ENCODE data around the gene HCRTR1. TPM values are rescaled to one million over a fixed set of nuclear protein-coding genes. Genes with fewer than 3 reads are reported as not detected.
A peak's percentile ranks its signal among the peaks of the same experiment; 100 is the strongest.

Gene HCRTR1
- total and polyA plus RNA-seq, 11 donors = 0.21 to 0.82 (median 0.30) TPM; not detected in 4

DNA sequence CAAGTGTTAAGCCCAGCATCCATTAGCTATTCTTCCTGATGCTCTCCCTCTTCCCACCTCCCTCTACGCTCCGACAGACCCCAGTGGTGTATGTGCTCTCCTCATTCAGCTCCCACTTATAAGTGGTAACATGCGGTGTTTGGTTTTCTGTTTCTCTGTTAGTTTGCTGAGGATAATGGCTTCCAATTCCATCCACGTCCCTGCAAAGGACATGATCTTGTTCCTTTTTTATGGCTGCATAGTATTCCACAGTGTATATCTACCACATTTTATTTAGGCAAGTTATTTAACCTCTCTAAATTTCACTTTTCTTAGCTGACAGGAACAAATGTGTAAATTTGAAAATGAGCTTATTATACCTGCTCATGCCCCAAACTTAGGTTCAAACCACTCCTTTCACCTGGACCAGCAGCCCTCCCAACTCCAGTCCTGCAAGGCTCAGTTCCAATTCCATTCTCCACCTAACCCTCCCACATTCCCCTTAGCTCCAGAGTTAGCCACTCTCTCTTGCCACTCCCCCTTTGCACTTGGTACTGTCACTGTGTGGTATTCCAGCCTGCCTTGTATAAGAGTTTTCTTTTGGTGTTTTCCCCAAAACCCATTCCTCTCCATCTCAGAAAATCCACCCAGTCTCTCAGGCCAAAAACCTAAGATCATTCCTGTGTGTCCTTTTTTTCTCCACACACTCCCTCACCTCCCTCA lies 28.9 kb downstream of the HCRTR1 start:
- intact Hi-C loops (cut with DNase I) = no loop called here

DNA sequence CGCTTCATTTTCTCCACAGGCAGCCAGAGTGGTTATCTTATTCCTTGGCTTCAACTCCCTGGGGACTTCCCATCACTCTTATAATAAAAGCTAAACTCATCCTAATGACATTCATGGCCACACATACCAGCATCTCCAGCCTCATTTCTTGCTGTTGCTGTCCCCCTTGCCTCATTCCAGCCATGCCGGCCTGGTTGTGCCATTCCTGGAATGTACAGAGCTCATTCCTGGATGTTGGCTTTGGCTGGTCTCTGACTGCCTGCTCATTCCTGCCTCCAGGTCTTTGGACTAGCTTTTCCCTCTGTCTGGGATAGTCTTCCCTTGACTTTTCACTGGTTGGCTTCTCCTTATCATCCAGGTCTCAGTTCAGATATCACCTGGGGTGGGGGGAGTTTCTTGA lies 29.6 kb downstream of the HCRTR1 start:
- ATAC-seq (no peak), DNase-seq (no peak)
- 46 to 63% (median 61%) methylated on average over 2 of the region's 2 CpGs for WGBS, 4 donors
- no peak overlapping the region for H3K4me3 ChIP-seq
- intact Hi-C loops (cut with DNase I) = no loop called here
- TF ChIP-seq, protein P1, sequence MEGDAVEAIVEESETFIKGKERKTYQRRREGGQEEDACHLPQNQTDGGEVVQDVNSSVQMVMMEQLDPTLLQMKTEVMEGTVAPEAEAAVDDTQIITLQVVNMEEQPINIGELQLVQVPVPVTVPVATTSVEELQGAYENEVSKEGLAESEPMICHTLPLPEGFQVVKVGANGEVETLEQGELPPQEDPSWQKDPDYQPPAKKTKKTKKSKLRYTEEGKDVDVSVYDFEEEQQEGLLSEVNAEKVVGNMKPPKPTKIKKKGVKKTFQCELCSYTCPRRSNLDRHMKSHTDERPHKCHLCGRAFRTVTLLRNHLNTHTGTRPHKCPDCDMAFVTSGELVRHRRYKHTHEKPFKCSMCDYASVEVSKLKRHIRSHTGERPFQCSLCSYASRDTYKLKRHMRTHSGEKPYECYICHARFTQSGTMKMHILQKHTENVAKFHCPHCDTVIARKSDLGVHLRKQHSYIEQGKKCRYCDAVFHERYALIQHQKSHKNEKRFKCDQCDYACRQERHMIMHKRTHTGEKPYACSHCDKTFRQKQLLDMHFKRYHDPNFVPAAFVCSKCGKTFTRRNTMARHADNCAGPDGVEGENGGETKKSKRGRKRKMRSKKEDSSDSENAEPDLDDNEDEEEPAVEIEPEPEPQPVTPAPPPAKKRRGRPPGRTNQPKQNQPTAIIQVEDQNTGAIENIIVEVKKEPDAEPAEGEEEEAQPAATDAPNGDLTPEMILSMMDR (IDR thresholded peaks at IDR 0.05) = no peak
- no peak for TF ChIP-seq POLR2A (IDR thresholded peaks at IDR 0.05)
- H3K4me1 ChIP-seq = peaks cover 0 to 79% (median 54%) of the 10 kb centered on the region in 12 donors
- H3K27me3 ChIP-seq = no peaks in the 10 kb centered on the region
- peaks cover 0 to 10% (median 0%) of the 10 kb centered on the region in 9 donors for H3K36me3 ChIP-seq
- H3K9me3 ChIP-seq = no peaks in the 10 kb centered on the region
- H3K27ac ChIP-seq = peak overlapping the region in 9 of 12 donors; percentile 63 to 98 (median 73)

More for the DNA sequence above, 28.9 kb downstream of the HCRTR1 start:
- no peak for DNase-seq
- Histone ChIP-seq H3K36me3 (peaks cover 0 to 4% (median 0%) of the 10 kb centered on the region in 9 donors), H3K4me3 (no peak overlapping the region), H3K9me3 (no peaks in the 10 kb centered on the region), H3K4me1 (peaks cover 0 to 86% (median 57%) of the 10 kb centered on the region in 12 donors), H3K27ac (peak overlapping the region in 9 of 12 donors; percentile 0 to 98 (median 73)), H3K27me3 (no peaks in the 10 kb centered on the region)
- ATAC-seq = no peak
- no peak for TF ChIP-seq POLR2A (IDR thresholded peaks at IDR 0.05)
- TF ChIP-seq, protein P1 (IDR thresholded peaks at IDR 0.05) = no peak
- WGBS, 4 donors = 93 to 99% (median 97%) methylated on average over 4 of the region's 4 CpGs

DNA sequence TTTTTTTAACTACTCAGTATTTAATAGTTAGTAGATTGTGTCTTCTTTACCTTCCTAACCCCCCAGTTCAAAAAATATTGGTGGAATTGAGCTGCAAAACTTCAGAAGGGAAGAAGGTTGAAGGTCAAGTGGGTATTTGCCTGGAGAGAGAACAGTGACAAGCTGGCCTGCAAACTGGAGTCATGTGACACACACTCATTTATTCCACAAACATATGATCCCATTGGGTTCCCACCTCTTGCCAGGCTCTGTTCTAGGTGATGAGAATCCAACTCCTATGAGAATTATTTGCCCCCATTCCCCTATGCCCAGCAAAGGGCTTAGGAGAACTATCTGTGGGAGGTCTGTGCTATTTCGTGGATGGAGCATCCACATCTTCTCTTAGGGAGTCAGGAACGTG lies 30.7 kb downstream of the HCRTR1 start:
- WGBS, 4 donors = 59 to 72% (median 64%) methylated on average over 2 of the region's 2 CpGs
- Histone ChIP-seq H3K4me1 (peaks cover 0 to 68% (median 44%) of the 10 kb centered on the region in 12 donors), H3K9me3 (no peaks in the 10 kb centered on the region), H3K27me3 (no peaks in the 10 kb centered on the region), H3K27ac (peak overlapping the region in 11 of 12 donors; percentile 45 to 98 (median 70)), H3K36me3 (peaks cover 0 to 12% (median 0%) of the 10 kb centered on the region in 9 donors), H3K4me3 (no peak overlapping the region)
- DNase-seq (no peak), ATAC-seq (no peak)
- intact Hi-C loops (cut with DNase I) = no loop called here
- TF ChIP-seq, protein P1 (IDR thresholded peaks at IDR 0.05) = no peak

DNA sequence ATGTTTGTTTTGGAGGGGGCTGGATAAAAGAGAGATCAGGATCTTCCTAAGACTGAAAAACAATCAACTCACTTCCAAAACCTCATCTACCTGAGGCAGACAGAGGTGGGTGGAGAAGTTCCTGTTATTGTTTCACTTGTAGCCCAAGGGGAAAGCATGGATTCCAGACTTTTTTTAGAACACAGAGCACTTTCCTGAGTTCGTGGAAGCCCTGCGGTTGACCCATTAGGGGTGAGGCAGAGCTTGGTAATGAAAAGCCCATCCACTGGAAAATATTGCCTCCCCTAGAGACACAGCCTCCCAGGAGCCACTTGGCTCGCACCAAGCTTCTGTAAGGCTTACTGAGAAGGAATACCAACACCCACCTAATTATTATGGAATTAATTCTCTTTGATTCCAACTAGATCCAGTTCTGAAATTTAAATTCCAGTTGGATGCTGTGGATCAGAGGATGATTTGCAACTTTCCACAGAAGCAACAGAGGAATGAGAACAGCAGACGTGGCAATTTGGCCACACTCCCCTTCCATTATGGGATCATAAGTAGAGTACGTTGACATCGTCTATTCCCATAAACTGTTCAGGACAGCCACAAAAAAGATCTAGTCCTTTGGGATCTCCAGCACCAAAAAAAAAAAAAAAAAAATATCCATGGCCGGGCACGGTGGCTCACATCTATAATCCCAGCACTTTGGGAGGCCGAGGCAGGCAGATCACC lies 31.3 kb downstream of the HCRTR1 start:
- Histone ChIP-seq H3K9me3 (no peaks in the 10 kb centered on the region), H3K27ac (peak overlapping the region; percentile 34 to 98 (median 72)), H3K27me3 (no peaks in the 10 kb centered on the region), H3K4me1 (peaks cover 0 to 62% (median 38%) of the 10 kb centered on the region in 12 donors), H3K4me3 (no peak overlapping the region), H3K36me3 (peaks cover 0 to 15% (median 0%) of the 10 kb centered on the region in 9 donors)
- ATAC-seq (peak in 1 of 4 donors; percentile 3), DNase-seq (peak in 2 of 5 donors; percentile 44 to 53)
- TF ChIP-seq POLR2A (IDR thresholded peaks at IDR 0.05) = no peak
- TF ChIP-seq, protein P1 (IDR thresholded peaks at IDR 0.05) = no peak
- intact Hi-C loops (cut with DNase I) = no loop called here
- WGBS, 4 donors = 53 to 70% (median 61%) methylated on average over 9 of the region's 9 CpGs

All from heart left ventricle (tissue), 16 donors.